ENCODE data around the gene RPL11. TPM values are rescaled to one million over a fixed set of nuclear protein-coding genes. Genes with fewer than 3 reads are reported as not detected.
A peak's percentile ranks its signal among the peaks of the same experiment; 100 is the strongest.

RPL11 gene
- total RNA-seq, 2 experiments from 2014 or later = 1,767 to 1,891 TPM

DNA sequence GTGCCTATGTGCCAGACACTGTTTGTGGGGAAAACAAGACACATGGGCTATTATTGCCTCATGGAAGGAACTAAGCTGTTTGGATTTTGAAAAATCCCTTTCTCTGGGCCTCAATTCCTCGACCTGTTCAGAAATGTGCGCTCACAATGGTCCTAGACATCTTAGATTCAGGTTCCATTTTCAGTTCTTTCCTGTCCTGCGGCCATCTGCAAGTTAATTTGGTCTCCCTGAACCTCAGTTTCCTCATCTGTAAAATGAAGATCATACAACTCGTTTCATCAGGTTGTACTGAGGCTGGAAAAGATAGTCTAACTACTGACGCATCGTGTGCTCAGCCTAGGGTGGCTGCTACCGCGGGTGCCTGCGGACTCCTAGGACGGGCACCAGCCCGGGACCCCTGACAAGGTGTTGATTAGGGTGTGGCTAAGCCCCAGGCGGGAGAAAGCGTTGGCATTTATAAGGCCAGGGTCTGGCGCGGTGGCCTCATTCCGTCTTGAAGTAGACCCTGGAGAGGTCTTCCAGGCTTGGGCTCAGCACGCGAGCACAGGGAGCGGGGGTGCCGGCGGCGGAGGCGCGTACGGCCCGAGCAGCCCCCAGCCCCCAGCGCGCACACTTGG, 51.2 kb downstream of the RPL11 start:
- no peak for DNase-seq (ENCODE audit: low spot score)
- H3K4me2 ChIP-seq (ENCODE audit: low read length) = peak overlapping the region; percentile 95
- H3K36me3 ChIP-seq (ENCODE audit: insufficient read depth, low read length) = peaks cover 22% of the 10 kb centered on the region
- TSS peak; percentile 60 for BruUV-seq (replicated peaks)
- CTCF ChIA-PET (ENCODE audit: unreplicated experiment) = no interaction called here
- H3K9me3 ChIP-seq (ENCODE audit: low read length) = no peaks in the 10 kb centered on the region
- TF ChIP-seq EZH2phosphoT487 (IDR thresholded peaks at IDR 0.05; ENCODE audit: borderline replicate concordance, low read depth, low read length) (no peak), CTCF (conservative IDR thresholded peaks at IDR 0.05; ENCODE audit: low read length) (no peak)
- peak overlapping the region; percentile 13 for H3K27ac ChIP-seq (ENCODE audit: low read depth, low read length, poor library complexity, severe bottlenecking)
- peaks cover 40% of the 10 kb centered on the region for H3K79me2 ChIP-seq (ENCODE audit: insufficient read depth, low read depth, low read length)
- peak overlapping the region; percentile 91 for H3K4me3 ChIP-seq (ENCODE audit: low read depth, low read length, poor library complexity, severe bottlenecking)
- no peaks in the 10 kb centered on the region for H3K9me2 ChIP-seq (ENCODE audit: insufficient read depth, low read length)
- intact Hi-C loops (cut with micrococcal nuclease; ENCODE audit: unreplicated experiment) = loop anchor here (2.0 to 10.0 kb wide), 2 partner anchors 14 to 248 kb away; no protein-coding TSS in a partner anchor
- peaks cover 13% of the 10 kb centered on the region; the same call in 1 of the 2 replicates for H4K20me1 ChIP-seq (ENCODE audit: insufficient read depth, low read length)
- peaks cover 22% of the 10 kb centered on the region for H3K4me1 ChIP-seq (ENCODE audit: insufficient read depth, low read length, poor library complexity, severe bottlenecking)
- POLR2A ChIA-PET = interaction anchor here (1.0 kb wide), 1 partner anchor 16 kb away, joined by 6 read pairs; no protein-coding TSS in a partner anchor
- H2AFZ ChIP-seq (ENCODE audit: low read length) = peak overlapping the region; percentile 92

GRCh38 chr1:23743287-23744152, 51.9 kb downstream of the RPL11 start, which contains the start of gene ELOA:
ELOA (plus strand) TSS chr1:23743471; CDS start chr1:23743504, 33 bp downstream.
- intact Hi-C loops (cut with micrococcal nuclease; ENCODE audit: unreplicated experiment) = loop anchor here (2.0 to 10.0 kb wide), 3 partner anchors 15 to 249 kb away; no protein-coding TSS in a partner anchor
- TF ChIP-seq CTCF (conservative IDR thresholded peaks at IDR 0.05; ENCODE audit: low read length) = no peak
- no peak for TF ChIP-seq EZH2phosphoT487 (IDR thresholded peaks at IDR 0.05; ENCODE audit: borderline replicate concordance, low read depth, low read length)
- H3K27ac ChIP-seq (ENCODE audit: low read depth, low read length, poor library complexity, severe bottlenecking) = peak within 1 kb of the TSS; percentile 42
- DNase-seq (ENCODE audit: low spot score) = peak; percentile 84
- H3K4me1 ChIP-seq (ENCODE audit: insufficient read depth, low read length, poor library complexity, severe bottlenecking) = peaks cover 29% of the 10 kb centered on the region
- peak within 1 kb of the TSS; percentile 92 for H2AFZ ChIP-seq (ENCODE audit: low read length)
- no peaks in the 10 kb centered on the region for H3K9me2 ChIP-seq (ENCODE audit: insufficient read depth, low read length)
- ChIA-PET POLR2A (interaction anchor here (0.6 to 1.0 kb wide), 4 partner anchors 14 to 245 kb away, joined by 3 to 6 read pairs (median 4); no protein-coding TSS in a partner anchor), CTCF (ENCODE audit: unreplicated experiment) (no interaction called here)
- H3K36me3 ChIP-seq (ENCODE audit: insufficient read depth, low read length) = peaks cover 29% of the 10 kb centered on the region
- H3K9me3 ChIP-seq (ENCODE audit: low read length) = no peaks in the 10 kb centered on the region
- peak within 1 kb of the TSS; percentile 95 for H3K4me2 ChIP-seq (ENCODE audit: low read length)
- BruUV-seq (replicated peaks) = no TSS peak
- H4K20me1 ChIP-seq (ENCODE audit: insufficient read depth, low read length) = peaks cover 13% of the 10 kb centered on the region
- H3K4me3 ChIP-seq (ENCODE audit: low read depth, low read length, poor library complexity, severe bottlenecking) = peak within 1 kb of the TSS; percentile 91
- peaks cover 47% of the 10 kb centered on the region for H3K79me2 ChIP-seq (ENCODE audit: insufficient read depth, low read depth, low read length)

Measured in OCI-LY7 (cell line).